ENCODE results near the gene GXYLT2. TPM values are rescaled to one million over a fixed set of nuclear protein-coding genes. Genes with fewer than 3 reads are reported as not detected.

GXYLT2 gene
- total and polyA plus RNA-seq, 2 experiments from 2014 or later, result 2.0 to 5.8 TPM

GRCh38 chr3:73024836-73025235 lies 137.0 kb downstream of the GXYLT2 start:
- Mint-ChIP-seq H3K27ac (peak overlapping the region; percentile 91), H3K27me3 (ENCODE audit: insufficient read depth, low read depth, poor library complexity) (peaks cover 2% of the 10 kb centered on the region), H3K4me3 (peak overlapping the region; percentile 57), H3K36me3 (ENCODE audit: low read depth) (peaks cover 8% of the 10 kb centered on the region; the same call in 2 of the 3 replicates), H3K4me1 (peaks cover 65% of the 10 kb centered on the region), H3K9me3 (no peaks in the 10 kb centered on the region)
- Histone ChIP-seq H3K36me3 (ENCODE audit: insufficient read depth) (no peaks in the 10 kb centered on the region), H3K27ac (ENCODE audit: low read depth) (peak overlapping the region; percentile 63; the same call in 1 of the 2 replicates), H3K4me2 (peak overlapping the region; percentile 63), H3K4me3 (peak overlapping the region; percentile 35), H4K20me1 (replicated peaks; ENCODE audit: insufficient read depth) (peaks cover 39% of the 10 kb centered on the region), H2AFZ (no peak overlapping the region), H3F3A (replicated peaks; ENCODE audit: low read depth) (no peaks in the 10 kb centered on the region), H3K27me3 (ENCODE audit: insufficient read depth) (no peaks in the 10 kb centered on the region), H3K9me2 (ENCODE audit: insufficient read depth) (no peaks in the 10 kb centered on the region), H3K4me1 (ENCODE audit: insufficient read depth) (peaks cover 52% of the 10 kb centered on the region), H3K79me2 (replicated peaks; ENCODE audit: insufficient read depth) (no peaks in the 10 kb centered on the region; the same call in 1 of the 2 replicates)
- ATAC-seq, result peak; percentile 44
- TF ChIP-seq EZH2phosphoT487 (IDR thresholded peaks at IDR 0.05; ENCODE audit: unreplicated experiment), result no peak
- no peak for TF ChIP-seq ZNF331 (CRISPR knock-in tag; IDR thresholded peaks at IDR 0.05; ENCODE audit: low read depth)
- no peak for TF ChIP-seq EZH2 (IDR thresholded peaks at IDR 0.05; ENCODE audit: low read depth, unreplicated experiment)
- TF ChIP-seq JUNB (IDR thresholded peaks at IDR 0.05; ENCODE audit: unreplicated experiment), result no peak
- TF ChIP-seq STAT1 (IDR thresholded peaks at IDR 0.05; ENCODE audit: unreplicated experiment), result no peak
- TF ChIP-seq POLR2AphosphoS5 (IDR thresholded peaks at IDR 0.05; ENCODE audit: low read depth), result no peak
- no peak for TF ChIP-seq CREB1 (CRISPR knock-in tag; IDR thresholded peaks at IDR 0.05; ENCODE audit: low read depth)
- no peak for TF ChIP-seq ZNF114 (CRISPR knock-in tag; IDR thresholded peaks at IDR 0.05)
- no peak for TF ChIP-seq ZNF462 (CRISPR knock-in tag; IDR thresholded peaks at IDR 0.05)
- TF ChIP-seq NANOG (IDR thresholded peaks at IDR 0.05; ENCODE audit: borderline replicate concordance), result no peak
- TF ChIP-seq CTCF (conservative IDR thresholded peaks at IDR 0.05; ENCODE audit: low read depth in 2 of 2), result no peak
- TF ChIP-seq REST (IDR thresholded peaks at IDR 0.05; ENCODE audit: unreplicated experiment), result no peak
- no peak for TF ChIP-seq ETS1 (IDR thresholded peaks at IDR 0.05)
- DNase-seq (ENCODE audit: low spot score), result peak; percentile 63

All from GM23338 (cell line).